Measurements from ENCODE around the gene PLCXD1.
"Not testable (repeated sequence)": the region's sequence is repeated elsewhere in the genome, so short reads cannot be mapped to it uniquely, and the experiment has no call there.

The PLCXD1 gene

GRCh38 chrX:318739-319578 is 37.8 kb downstream of the PLCXD1 start, which contains the start of gene GTPBP6:
GTPBP6 (minus strand) TSS chrX:318796; CDS start chrX:318787, 9 bp downstream.
- DNase-seq: no peak

- DNase-seq: no peak
These were observed 38.5 kb downstream of the PLCXD1 start for GRCh38 chrX:319579-320125.

GRCh38 chrX:320126-320783 is 39.1 kb downstream of the PLCXD1 start:
- no peak for DNase-seq

- no peak for DNase-seq
These were observed 42.8 kb downstream of the PLCXD1 start for GRCh38 chrX:323721-324628.

- not testable (repeated sequence) for DNase-seq
These were observed 43.5 kb downstream of the PLCXD1 start for GRCh38 chrX:324664-325063.

- no peak for DNase-seq
These were observed 46.5 kb downstream of the PLCXD1 start for GRCh38 chrX:327660-328126.

- DNase-seq: no peak
These were observed 48.2 kb downstream of the PLCXD1 start for GRCh38 chrX:329291-329910.

GRCh38 chrX:330141-330725 is 49.1 kb downstream of the PLCXD1 start:
- DNase-seq: not testable (repeated sequence)

- no peak for DNase-seq
These were observed 49.6 kb downstream of the PLCXD1 start for GRCh38 chrX:330726-331150.

GRCh38 chrX:331151-331824 is 50.1 kb downstream of the PLCXD1 start:
- no peak for DNase-seq

GRCh38 chrX:331825-332495 is 50.8 kb downstream of the PLCXD1 start:
- no peak for DNase-seq

- DNase-seq: no peak
These were observed 51.3 kb downstream of the PLCXD1 start for GRCh38 chrX:332496-332860.

- DNase-seq: no peak
These were observed 51.9 kb downstream of the PLCXD1 start for GRCh38 chrX:332916-333610.

- no peak for DNase-seq
These were observed 52.6 kb downstream of the PLCXD1 start for GRCh38 chrX:333611-334311.

- no peak for DNase-seq
These were observed 53.2 kb downstream of the PLCXD1 start for GRCh38 chrX:334331-334891.

GRCh38 chrX:334971-335757 is 54.0 kb downstream of the PLCXD1 start:
- no peak for DNase-seq

- no peak for DNase-seq
These were observed 54.6 kb downstream of the PLCXD1 start for GRCh38 chrX:335758-336155.

- no peak for DNase-seq
These were observed 55.0 kb downstream of the PLCXD1 start for GRCh38 chrX:336227-336626.
